Fibroblast of mammary gland (primary cell): ENCODE data around the gene CTDNEP1.
A peak's percentile ranks its signal among the peaks of the same experiment; 100 is the strongest.

Experiments used
- DNase-seq: peaks from one replicate; pipeline ENCODE4 v3.0.0-alpha.2; 2010; ENCODE audit warnings: low read depth
- H3K4me3 ChIP-seq: 2 replicates; pipeline ENCODE4 v1.5.1; 2011; ENCODE audit warnings: low read depth, mild to moderate bottlenecking, low read length, moderate library complexity; ENCODE audit not compliant: control insufficient read depth
- TF ChIP-seq, protein P1 (sequence below): conservative IDR thresholded peaks from 2 replicates; pipeline ENCODE4 v1.5.1; 2011; ENCODE audit warnings: low read depth, low read length, inconsistent platforms; ENCODE audit not compliant: control insufficient read depth, insufficient read depth

The CTDNEP1 gene

DNA sequence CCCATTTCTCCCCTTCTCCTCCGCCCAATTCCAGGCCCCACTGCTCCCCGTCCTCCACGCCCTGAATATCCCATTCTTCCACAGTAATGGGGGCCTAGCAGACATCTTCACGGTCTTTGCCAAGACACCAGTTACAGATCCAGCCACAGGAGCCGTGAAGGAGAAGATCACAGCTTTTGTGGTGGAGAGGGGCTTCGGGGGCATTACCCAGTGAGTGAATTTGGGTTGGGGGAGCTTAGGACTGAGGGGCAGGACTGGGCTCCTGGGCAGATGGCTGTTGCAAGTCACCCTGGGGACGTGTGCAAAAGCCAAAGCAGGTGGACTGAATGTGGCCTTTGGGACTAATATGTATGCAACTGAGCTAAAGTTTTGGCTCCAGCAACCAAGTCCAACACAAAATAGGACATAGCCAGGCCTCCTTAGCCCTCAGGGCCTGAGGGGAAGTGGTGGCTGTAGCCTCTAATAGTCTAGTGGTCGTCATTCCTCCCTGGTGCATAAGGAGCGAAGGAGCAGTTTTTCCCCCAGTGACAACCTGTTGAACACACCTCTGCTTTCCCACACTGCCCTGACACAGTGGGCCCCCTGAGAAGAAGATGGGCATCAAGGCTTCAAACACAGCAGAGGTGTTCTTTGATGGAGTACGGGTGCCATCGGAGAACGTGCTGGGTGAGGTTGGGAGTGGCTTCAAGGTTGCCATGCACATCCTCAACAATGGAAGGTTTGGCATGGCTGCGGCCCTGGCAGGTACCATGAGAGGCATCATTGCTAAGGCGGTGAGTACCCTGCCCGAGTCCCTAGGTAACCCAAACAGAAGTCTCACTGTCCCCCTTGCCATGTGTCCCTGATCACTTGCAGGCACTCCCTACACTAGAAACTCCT is 29.2 kb downstream of the CTDNEP1 start:
- no peak for DNase-seq
- TF ChIP-seq, protein P1, sequence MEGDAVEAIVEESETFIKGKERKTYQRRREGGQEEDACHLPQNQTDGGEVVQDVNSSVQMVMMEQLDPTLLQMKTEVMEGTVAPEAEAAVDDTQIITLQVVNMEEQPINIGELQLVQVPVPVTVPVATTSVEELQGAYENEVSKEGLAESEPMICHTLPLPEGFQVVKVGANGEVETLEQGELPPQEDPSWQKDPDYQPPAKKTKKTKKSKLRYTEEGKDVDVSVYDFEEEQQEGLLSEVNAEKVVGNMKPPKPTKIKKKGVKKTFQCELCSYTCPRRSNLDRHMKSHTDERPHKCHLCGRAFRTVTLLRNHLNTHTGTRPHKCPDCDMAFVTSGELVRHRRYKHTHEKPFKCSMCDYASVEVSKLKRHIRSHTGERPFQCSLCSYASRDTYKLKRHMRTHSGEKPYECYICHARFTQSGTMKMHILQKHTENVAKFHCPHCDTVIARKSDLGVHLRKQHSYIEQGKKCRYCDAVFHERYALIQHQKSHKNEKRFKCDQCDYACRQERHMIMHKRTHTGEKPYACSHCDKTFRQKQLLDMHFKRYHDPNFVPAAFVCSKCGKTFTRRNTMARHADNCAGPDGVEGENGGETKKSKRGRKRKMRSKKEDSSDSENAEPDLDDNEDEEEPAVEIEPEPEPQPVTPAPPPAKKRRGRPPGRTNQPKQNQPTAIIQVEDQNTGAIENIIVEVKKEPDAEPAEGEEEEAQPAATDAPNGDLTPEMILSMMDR, result no peak
- H3K4me3 ChIP-seq, result no peak overlapping the region

DNA sequence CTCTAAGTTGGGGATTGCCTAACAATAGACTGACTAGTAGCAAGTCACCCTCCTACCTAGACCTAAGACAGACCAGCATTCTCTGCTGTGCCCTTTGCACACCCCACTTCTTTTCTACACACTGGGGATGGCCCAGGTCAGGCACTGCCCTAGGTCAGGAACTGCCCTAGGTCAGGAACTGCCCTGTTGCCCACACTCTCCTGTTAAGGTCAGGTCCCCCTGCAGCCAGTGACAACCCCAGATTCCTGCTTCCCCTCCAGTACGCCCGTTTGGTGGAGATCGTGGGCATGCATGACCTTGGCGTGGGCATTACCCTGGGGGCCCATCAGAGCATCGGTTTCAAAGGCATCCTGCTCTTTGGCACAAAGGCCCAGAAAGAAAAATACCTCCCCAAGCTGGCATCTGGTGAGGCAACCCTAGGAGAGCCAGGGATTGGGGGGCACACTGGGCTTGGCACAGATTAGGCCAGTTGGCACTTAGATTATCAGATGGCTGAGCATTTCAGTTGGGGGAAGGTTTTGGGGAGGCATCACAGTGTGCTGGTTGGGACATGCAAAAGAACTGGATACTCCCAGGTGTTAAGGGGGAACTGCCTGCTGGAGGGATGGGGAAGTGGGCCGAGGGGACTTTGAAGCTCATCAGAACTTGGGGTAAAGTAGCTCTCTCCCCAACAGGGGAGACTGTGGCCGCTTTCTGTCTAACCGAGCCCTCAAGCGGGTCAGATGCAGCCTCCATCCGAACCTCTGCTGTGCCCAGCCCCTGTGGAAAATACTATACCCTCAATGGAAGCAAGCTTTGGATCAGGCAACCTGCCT is 30.0 kb downstream of the CTDNEP1 start:
- DNase-seq, result no peak
- TF ChIP-seq, protein P1, result no peak
- H3K4me3 ChIP-seq, result peak overlapping the region; percentile 73

GRCh38 chr17:7220593-7221277 is 30.8 kb downstream of the CTDNEP1 start:
- TF ChIP-seq, protein P1, result peak; percentile 48
- H3K4me3 ChIP-seq, result peak overlapping the region; percentile 73
- DNase-seq, result peak; percentile 67

DNA sequence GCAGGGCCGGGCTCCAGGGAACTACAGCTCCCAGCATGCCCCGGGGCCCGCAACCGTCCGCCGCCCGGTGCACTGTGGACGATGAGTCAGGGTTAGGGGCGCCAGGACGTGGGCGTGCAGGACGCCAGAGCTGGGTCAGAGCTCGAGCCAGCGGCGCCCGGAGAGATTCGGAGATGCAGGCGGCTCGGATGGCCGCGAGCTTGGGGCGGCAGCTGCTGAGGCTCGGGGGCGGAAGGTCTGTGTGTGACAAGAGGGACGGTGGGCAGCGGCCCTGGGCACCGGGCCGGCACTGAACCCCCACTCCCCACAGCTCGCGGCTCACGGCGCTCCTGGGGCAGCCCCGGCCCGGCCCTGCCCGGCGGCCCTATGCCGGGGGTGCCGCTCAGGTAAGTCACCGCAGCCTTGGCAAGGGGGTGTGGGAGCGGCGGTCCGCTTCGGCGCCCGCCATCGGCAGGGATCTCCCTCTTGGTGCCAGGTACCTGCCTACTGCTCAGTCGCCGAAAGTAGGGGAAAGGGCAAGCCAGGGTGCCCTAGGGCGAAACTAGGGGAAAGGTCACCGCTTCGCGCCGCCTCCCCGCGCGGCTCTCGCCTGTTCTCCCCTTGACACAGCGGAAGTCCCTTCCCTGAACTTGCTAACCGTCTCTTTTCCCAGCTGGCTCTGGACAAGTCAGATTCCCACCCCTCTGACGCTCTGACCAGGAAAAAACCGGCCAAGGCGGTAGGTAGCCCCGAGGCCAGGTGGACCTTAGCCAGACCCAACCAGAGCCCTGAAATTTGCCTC is 31.5 kb downstream of the CTDNEP1 start, which contains the start of the genes ACADVL and DLG4:
Gene ACADVL, plus strand, starts transcription at position 127 of the 781 bp plus-strand sequence. Its CDS starts 47 bp downstream, at position 174.
Gene DLG4, minus strand, starts transcription at position 25 of the 781 bp plus-strand sequence.
- TF ChIP-seq, protein P1, result no peak
- DNase-seq, result peak; percentile 86
- peak within 1 kb of the TSS; percentile 73 for H3K4me3 ChIP-seq

DNA sequence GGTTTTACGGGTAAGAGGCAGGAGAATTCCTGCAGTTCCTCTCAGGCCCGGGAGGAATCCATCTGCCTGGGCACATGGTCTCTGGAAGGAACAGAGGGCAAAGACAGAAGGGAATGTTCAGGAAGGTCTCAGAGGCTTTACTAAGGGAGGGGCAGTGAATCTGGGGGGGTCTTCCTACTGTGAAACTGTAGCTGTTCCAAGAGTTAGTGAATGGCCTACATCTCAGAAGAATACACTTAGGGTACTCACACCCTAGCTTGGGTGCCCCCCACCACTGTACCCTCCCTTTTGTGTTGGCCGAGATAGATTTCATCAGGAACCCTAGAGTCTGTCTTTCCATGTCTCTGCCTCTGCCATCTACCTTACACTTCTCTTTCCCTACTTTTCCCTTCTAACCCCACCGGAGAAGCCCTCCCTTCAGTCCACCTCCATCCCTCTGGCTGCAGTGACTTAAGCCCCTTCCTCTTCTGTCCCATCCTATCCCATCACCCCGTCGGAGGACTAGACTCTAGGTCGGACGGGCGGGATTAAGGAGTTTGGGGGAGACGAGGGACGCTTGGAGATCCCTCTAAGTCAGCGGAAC is 32.2 kb downstream of the CTDNEP1 start:
- peak overlapping the region; percentile 73 for H3K4me3 ChIP-seq
- no peak for DNase-seq
- TF ChIP-seq, protein P1, result no peak
